Spleen (tissue), 7 donors: Measurements from ENCODE around the gene ZNF839.

Experiments used
- CTCF ChIP-seq, 11 experiments: fragments of 200-600 bp in 7 of 11; fragments of 450-650 bp in 4 of 11; sonication (generic) in 4 of 11; IDR thresholded peaks in 8 of 11; conservative IDR thresholded peaks in 3 of 11; 1 replicate in 7 of 11; 2 replicates in 4 of 11; pipeline versions ENCODE4 v1.4.0 to v1.8.0; 2016 to 2021; ENCODE audit warnings: antibody characterized with exemption in 11 of 11, inconsistent platforms in 4 of 11, mild to moderate bottlenecking in 1 of 11
- POLR2A ChIP-seq, 3 donors: fragments of 450-650 bp; IDR thresholded peaks; one replicate each; pipeline ENCODE4 v1.5.1; 2017; ENCODE audit warnings: antibody characterized with exemption in 3 of 3, mild to moderate bottlenecking in 1 of 3
- POLR2AphosphoS5 ChIP-seq, 3 donors: sonication (generic); formaldehyde crosslinking; IDR thresholded peaks; one replicate each; pipeline ENCODE4 v1.5.1; 2017; ENCODE audit warnings: antibody characterized with exemption in 3 of 3
- donor health status: DM: no; HTN: no; CAD: no; lungs with moderate emphysema.
- donor health status: DM: no; HTN: no; CAD: no.
- donor health status: DM: no; HTN: no; CAD: no.

- TF ChIP-seq CTCF (IDR thresholded peaks at IDR 0.05 in 8 of 11, conservative IDR thresholded peaks at IDR 0.05 in 3 of 11) (peak; percentile 80 to 98 (median 94)), POLR2A (IDR thresholded peaks at IDR 0.05) (peak in 1 of 3 donors; percentile 26), POLR2AphosphoS5 (IDR thresholded peaks at IDR 0.05) (peak; percentile 57 to 88 (median 71))
Observed at GRCh38 chr14:102316743-102317563, 2.6 kb upstream of the ZNF839 start.
